ENCODE data around the gene COG3. TPM values are rescaled to one million over a fixed set of nuclear protein-coding genes. Genes with fewer than 3 reads are reported as not detected.

The COG3 gene
- total and polyA plus RNA-seq, 2 of the 13 experiments (the other 11 are each of a cell fraction or from before 2014, with no cell fraction given): 37.8 to 47.5 TPM

DNA sequence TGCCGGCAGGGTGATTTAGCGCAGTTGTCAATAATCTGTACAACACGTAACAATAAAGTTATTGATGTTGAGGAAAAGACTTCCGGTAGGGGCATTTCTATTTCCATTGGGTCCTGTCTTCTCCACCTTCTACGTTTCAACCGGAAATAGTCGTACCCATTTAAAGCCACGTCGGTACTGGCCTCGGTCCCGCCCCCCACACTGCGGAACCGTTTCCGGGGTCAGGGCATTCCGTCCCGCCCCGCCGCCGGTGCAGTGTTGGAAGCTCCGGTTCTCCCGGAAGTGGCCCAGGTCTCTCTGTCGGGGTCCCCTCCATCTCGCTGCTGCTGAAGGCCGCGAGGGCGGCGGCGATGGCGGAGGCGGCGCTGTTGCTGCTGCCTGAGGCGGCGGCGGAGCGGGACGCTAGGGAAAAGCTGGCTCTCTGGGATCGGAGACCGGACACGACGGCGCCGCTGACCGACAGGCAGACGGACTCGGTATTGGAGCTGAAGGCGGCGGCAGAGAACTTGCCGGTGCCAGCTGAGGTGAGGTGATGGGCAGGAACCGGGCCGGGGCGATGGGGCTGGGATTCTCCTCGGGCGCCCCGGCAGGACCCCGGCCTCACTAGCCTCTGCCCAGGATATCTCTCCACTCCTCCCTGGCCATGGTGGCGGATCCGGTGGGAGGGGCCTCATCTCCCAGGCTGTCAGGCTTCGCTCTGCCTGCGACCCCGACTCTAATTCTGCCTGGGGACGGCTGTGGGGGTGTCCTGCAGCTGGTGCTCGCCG, at the start of gene COG3 (continued):
- TF ChIP-seq, protein P1, sequence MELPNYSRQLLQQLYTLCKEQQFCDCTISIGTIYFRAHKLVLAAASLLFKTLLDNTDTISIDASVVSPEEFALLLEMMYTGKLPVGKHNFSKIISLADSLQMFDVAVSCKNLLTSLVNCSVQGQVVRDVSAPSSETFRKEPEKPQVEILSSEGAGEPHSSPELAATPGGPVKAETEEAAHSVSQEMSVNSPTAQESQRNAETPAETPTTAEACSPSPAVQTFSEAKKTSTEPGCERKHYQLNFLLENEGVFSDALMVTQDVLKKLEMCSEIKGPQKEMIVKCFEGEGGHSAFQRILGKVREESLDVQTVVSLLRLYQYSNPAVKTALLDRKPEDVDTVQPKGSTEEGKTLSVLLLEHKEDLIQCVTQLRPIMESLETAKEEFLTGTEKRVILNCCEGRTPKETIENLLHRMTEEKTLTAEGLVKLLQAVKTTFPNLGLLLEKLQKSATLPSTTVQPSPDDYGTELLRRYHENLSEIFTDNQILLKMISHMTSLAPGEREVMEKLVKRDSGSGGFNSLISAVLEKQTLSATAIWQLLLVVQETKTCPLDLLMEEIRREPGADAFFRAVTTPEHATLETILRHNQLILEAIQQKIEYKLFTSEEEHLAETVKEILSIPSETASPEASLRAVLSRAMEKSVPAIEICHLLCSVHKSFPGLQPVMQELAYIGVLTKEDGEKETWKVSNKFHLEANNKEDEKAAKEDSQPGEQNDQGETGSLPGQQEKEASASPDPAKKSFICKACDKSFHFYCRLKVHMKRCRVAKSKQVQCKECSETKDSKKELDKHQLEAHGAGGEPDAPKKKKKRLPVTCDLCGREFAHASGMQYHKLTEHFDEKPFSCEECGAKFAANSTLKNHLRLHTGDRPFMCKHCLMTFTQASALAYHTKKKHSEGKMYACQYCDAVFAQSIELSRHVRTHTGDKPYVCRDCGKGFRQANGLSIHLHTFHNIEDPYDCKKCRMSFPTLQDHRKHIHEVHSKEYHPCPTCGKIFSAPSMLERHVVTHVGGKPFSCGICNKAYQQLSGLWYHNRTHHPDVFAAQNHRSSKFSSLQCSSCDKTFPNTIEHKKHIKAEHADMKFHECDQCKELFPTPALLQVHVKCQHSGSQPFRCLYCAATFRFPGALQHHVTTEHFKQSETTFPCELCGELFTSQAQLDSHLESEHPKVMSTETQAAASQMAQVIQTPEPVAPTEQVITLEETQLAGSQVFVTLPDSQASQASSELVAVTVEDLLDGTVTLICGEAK (IDR thresholded peaks at IDR 0.05): peak; percentile 100
- TF ChIP-seq, protein P1 (CRISPR knock-in tag; IDR thresholded peaks at IDR 0.05): peak; percentile 100
- TF ChIP-seq PHB2 (IDR thresholded peaks at IDR 0.05; ENCODE audit: partially characterized antibody): no peak
- TF ChIP-seq, protein P2, sequence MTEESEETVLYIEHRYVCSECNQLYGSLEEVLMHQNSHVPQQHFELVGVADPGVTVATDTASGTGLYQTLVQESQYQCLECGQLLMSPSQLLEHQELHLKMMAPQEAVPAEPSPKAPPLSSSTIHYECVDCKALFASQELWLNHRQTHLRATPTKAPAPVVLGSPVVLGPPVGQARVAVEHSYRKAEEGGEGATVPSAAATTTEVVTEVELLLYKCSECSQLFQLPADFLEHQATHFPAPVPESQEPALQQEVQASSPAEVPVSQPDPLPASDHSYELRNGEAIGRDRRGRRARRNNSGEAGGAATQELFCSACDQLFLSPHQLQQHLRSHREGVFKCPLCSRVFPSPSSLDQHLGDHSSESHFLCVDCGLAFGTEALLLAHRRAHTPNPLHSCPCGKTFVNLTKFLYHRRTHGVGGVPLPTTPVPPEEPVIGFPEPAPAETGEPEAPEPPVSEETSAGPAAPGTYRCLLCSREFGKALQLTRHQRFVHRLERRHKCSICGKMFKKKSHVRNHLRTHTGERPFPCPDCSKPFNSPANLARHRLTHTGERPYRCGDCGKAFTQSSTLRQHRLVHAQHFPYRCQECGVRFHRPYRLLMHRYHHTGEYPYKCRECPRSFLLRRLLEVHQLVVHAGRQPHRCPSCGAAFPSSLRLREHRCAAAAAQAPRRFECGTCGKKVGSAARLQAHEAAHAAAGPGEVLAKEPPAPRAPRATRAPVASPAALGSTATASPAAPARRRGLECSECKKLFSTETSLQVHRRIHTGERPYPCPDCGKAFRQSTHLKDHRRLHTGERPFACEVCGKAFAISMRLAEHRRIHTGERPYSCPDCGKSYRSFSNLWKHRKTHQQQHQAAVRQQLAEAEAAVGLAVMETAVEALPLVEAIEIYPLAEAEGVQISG (CRISPR knock-in tag; IDR thresholded peaks at IDR 0.05): peak; percentile 95
- TF ChIP-seq, protein P3, sequence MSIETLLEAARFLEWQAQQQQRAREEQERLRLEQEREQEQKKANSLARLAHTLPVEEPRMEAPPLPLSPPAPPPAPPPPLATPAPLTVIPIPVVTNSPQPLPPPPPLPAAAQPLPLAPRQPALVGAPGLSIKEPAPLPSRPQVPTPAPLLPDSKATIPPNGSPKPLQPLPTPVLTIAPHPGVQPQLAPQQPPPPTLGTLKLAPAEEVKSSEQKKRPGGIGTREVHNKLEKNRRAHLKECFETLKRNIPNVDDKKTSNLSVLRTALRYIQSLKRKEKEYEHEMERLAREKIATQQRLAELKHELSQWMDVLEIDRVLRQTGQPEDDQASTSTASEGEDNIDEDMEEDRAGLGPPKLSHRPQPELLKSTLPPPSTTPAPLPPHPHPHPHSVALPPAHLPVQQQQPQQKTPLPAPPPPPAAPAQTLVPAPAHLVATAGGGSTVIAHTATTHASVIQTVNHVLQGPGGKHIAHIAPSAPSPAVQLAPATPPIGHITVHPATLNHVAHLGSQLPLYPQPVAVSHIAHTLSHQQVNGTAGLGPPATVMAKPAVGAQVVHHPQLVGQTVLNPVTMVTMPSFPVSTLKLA (IDR thresholded peaks at IDR 0.05): peak; percentile 31
- TF ChIP-seq FOXP1 (IDR thresholded peaks at IDR 0.05): peak; percentile 65; the same call in 1 of the 2 replicates
- TF ChIP-seq FOXP1 (CRISPR knock-in tag; IDR thresholded peaks at IDR 0.05): peak; percentile 69
- TF ChIP-seq ZNF280B (CRISPR knock-in tag; IDR thresholded peaks at IDR 0.05; ENCODE audit: borderline replicate concordance): peak; percentile 78; the same call in 1 of the 2 replicates
- 0 out of 2 replicates have a peak, but pooled peaks have one; percentile 22 for TF ChIP-seq ZNF333 (CRISPR knock-in tag; IDR thresholded peaks at IDR 0.05; ENCODE audit: borderline replicate concordance)
- TF ChIP-seq CEBPG (CRISPR knock-in tag; IDR thresholded peaks at IDR 0.05): no peak; the same call in 1 of the 2 replicates
